Sciatic nerve (tissue), 2 donors: Measurements from ENCODE around the gene RPS17. TPM values are rescaled to one million over a fixed set of nuclear protein-coding genes. Genes with fewer than 3 reads are reported as not detected.
A peak's percentile ranks its signal among the peaks of the same experiment; 100 is the strongest.

Experiments
- ATAC-seq: fragments of 200-7000 bp; cut with Tn5 transposase; one replicate; pipeline ENCODE4 v1.9.1; 2020; ENCODE audit warnings: mild to moderate bottlenecking, moderate library complexity
- DNase-seq: peaks from one replicate; pipeline ENCODE4 v3.0.0-alpha.2; 2020; ENCODE audit warnings: low spot score
- intact Hi-C: fragments of 100-400 bp; cut with DNase I; formaldehyde crosslinking; loops from one replicate; pipeline ENCODE4 v1.14.2; 2022
- total RNA-seq: library from RNA; stranded (reverse); fragmentation: NEBNext Ultra II Directional; extraction: Animal tissue kit (Norgen Biotek cat#: 25700); gene quantifications from one replicate; pipeline ENCODE4 v1.2.1, GENCODE V29; 2021
- donor health status: DM: no; HTN: no; CAD: no.
- donor health status: DM: no; HTN: no; CAD: no.

The RPS17 gene
- total RNA-seq, result 1,050 TPM

DNA sequence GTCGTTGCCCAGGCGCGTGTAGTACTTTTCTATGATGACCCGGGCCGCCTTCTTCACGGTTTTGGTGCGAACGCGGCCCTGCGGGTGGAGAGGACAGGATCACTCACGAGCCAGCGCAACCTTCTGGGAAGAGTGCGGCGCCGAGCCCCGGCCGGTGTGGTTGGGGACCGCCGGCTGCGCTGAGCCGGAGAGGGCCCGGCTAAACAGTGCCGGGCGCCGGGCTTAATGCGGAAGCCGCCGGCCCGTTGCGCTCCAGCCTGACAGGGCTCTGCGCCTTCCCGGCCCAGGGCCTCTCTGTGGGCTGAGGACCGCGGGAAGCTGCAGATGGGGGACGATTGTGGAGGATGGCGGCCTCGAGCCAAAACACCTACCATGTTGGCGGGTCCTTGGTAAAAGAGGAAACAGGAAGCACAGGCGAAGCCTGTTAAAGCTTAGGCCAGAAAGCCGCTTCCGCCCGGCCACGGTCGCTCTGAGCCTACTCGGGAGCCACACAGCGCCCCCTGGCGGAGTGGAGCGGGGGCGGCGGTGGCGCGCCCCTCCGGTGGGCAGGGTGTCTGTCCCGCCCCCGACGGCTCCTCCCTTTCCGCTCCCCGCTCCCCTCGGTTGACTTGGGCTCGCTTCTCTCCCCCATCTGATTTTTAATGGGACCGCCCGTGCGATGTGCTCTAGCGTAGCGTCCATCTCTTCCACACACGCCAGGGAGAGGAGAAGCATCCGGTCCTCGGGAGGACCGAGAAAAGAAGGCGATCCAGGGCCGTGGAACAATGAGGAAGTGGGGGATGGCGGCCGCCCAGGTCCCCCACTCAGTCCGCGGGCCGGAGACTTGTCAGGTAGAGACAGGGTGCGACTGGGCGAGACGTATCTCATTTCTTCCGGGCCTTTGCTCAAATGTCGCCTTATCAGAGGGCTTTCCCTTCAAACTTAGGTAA lies at the start of gene RPS17:
Gene RPS17 (minus strand): TSS at position 403 of the 929 bp plus-strand sequence. CDS start 29 bp downstream, at position 374.
- DNase-seq, result peak; percentile 98
- peak; percentile 99 for ATAC-seq
- intact Hi-C loops, result no loop called here

DNA sequence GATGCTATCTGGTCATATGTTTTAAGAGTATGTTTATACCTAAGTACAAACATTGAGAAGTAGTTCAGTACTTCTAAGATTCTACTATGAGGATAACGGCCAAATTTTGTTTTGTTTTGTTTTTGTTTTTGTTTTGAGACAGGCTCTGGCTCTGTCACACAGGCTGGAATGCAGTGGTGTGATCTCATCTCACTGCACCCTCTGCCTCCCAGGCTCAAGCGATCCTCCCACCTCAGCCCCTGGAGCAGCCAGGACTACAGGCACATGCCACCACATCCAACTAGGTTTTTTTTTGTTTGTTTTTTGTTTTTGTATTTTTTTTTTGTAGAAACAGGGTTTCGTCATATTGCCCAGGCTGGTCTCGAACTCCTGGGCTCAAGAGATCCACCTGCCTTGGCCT lies 47.5 kb upstream of the RPS17 start:
- ATAC-seq, result no peak
- intact Hi-C loops, result no loop called here
- DNase-seq, result no peak

DNA sequence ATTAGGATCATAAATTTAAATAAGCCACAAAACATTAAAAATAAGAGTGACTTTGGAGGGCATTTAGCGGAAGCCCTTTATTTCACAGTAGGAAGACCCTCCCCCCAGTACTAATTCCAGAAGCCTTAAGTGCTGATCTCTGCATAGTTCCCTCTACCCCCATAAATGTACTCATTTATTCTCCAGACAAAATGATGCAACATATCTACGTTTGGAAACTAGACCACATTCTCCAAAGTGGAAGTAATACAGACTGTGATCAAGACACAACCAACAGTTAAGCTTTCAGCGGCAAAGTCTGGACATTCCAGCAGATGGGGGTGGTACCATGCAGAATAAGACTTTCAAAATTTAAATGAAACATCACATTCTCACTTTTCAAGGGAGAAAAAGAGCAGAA lies 44.8 kb upstream of the RPS17 start:
- intact Hi-C loops, result no loop called here

DNA sequence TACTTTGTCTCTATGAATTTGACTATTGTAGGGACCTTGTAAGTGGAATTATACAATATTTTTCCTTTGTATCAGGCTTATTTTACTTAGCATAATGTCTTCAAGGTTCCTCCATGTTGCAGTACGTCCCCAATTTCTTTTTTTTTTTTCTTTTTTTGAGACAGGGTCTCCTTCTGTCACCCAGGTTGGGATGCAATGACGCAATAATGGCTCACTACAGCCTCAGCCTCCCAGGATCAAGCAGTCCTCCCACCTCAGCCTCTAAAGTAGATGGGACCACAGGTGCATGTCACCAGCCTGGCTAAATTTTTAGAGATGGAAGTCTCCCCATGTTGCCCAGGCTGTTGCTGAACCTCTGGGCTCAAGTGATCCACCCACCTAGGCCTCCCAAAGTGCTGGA lies 40.5 kb upstream of the RPS17 start:
- DNase-seq, result no peak
- intact Hi-C loops, result no loop called here
- no peak for ATAC-seq

More for the DNA sequence above, 44.8 kb upstream of the RPS17 start:
- DNase-seq, result no peak
- ATAC-seq, result no peak

DNA sequence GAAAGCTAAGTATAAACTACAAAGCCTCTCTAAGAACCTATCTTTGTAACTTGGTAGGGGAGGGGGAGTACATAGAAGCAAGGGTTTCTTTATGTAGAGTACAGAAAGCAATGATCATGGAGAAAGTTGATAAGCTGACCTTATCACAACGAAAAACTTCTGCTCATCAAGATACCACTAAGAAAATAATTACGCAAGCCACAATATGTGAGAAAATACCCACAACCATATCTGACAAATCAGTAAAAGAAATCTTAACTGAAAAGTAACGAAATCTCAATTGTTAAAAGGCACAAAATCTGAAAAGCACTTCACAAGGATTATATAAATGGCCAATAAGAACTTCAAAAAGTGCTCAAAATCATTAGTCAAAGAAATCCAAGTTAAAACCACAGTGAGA lies 35.1 kb upstream of the RPS17 start:
- intact Hi-C loops, result no loop called here
- no peak for ATAC-seq
- no peak for DNase-seq

DNA sequence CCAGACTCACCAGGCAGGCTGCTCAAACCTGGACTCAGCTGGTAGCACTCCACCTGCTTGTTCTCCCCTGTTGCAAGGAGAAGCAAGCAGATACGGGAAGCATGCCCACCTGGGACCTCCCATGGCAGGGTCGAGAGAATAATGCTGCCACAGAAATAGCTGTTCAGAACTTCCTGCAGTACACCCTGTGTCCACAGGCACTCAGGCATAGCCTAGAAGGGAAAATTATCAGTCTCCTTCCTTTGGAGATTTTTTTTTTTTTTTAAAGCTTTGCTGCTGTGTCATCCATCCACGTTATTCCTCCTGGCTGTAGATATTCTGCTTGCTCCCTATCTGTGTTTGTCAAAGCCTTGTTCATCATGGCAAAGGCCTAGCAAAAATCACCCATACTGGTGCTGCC lies 32.7 kb upstream of the RPS17 start:
- intact Hi-C loops, result no loop called here
- ATAC-seq, result no peak
- no peak for DNase-seq

DNA sequence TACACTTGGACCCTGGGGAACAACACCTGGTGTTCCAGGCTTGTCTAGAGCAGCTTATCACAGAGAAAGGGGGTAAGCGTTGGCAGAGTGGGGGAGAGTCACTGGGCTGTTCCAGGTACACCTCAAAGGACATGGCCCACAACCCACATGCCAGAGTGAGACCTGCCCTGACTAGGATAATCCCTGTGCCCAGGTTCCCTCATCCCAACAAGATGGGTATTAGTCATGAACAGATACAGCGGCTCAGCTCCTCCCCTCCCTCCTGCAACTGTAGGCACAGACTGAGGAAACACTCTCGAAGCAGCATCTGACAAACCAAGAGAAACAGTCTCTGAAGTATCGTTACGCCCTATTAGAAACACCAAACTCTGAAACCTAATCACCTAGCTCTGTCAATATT lies 32.1 kb upstream of the RPS17 start:
- ATAC-seq (peak; percentile 4), DNase-seq (no peak)
- intact Hi-C loops, result no loop called here

DNA sequence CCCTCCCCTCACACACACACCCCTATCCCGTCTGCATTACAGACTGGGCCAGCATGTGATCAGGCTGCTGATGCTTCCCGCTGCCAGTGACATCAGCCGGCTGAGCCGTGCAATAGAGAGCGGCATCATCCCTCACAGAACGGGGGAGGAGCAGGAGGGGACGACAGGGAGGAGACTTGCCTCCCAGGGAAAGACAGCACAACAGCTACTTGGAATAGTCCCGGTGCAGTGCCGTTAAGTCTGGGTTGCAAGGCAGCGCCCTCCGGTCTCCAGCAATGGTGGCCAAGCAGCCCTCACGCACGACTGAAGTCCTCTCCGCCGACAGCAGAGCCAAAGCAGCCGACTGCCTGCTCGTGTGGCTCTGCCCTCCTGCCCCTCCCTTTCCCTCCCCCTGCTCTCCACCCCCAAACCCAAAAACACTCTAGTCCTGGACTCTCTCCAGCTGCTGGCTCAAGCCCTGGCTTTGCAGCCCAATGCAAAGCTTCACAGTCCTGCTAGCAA lies 31.5 kb upstream of the RPS17 start:
- ATAC-seq (peak; percentile 97), DNase-seq (peak; percentile 77)
- intact Hi-C loops, result no loop called here

DNA sequence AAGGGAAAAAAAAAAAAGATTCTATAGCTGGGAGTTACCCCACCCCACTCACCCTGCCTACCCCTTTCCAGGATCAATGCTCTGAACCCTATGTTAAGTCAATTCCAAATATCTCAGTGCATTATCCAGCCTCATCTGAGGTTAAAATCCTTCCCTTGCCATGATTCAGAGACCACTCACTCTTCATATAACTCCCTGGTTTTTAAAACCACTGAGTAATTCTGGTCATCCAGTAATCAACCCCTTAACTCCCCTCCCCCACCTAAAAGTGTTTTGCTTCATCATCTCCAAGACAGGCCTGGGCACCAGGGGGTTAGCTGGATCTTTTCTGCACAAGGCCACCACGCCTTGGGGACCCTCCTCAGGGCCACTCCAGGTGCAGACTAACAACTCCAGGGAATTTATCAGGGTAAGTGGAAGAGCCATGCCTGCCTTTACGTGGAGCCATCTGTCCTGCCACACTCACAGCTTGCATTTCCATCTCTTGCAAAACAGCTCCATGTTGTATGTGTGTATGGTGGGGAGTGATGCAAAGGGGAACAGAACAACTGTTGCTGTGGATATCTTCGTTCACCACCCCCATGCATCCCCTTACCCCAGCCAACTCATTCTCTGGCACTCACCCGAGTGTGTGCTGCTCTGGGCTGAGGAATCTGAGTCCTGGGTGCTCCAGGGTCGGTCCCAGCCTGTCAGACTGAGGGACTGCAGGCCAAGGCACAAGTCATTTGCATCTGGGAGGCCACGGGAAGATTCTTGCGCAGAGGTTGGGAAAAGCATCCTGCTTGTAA lies 30.7 kb upstream of the RPS17 start:
- DNase-seq (no peak), ATAC-seq (peak; percentile 27)
- intact Hi-C loops, result no loop called here

DNA sequence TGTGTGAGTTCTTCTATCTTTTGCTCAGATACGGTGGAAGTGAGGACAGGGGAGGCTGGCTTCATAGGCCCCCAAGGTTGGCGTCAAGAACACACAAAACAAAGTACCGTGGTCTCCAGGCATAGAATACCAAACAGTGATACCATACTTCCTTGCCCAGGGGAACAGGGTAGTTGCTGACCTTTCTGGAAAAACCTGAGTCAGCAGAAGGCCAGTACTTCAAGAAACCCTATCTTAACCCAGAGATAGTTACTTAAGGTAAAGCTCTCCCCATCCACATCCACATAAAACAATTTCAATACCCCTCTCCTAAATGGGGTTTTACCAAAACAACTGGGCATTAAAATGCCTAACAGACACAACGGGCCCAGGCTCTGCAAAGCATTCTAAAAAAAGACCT lies 29.6 kb upstream of the RPS17 start:
- no peak for ATAC-seq
- no peak for DNase-seq
- intact Hi-C loops, result no loop called here

DNA sequence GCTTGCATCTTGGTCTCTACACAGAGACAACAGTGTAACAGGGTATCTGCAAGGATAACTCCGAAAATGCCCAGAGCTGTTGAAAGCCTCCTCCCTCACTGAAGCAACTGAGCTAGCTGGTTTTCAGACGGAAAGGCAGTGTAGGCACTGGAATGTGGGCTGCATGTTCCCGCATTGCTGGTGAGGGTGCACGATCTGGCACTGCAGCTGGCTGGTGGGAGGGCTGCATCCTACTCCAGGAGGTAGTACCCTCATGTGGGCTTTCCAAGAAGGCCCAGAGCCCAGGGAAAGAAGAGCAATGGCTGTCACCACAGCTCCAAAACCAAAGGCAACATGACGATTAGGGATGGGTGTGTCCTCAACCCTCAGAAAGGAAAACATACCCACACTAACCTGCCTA lies 28.7 kb upstream of the RPS17 start:
- ATAC-seq (no peak), DNase-seq (no peak)
- intact Hi-C loops, result no loop called here

DNA sequence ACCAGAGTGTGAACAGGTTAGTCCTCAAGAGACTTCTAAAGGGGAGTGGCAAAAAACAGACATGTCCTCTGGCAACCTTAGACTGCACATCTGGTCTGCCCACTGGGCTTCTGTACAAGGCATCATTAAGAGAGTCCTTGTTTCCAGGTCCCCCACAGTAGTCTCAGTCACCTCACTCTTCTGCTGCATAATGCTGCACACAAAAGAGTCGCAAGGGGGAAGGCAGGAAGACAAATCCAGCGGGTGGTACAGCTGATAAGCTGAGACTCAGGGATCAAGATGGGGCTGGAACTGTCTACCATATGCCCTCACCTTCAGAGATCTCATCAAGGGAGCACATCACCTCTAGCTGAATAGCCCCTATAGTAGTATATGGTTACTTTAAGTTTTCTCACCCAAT lies 27.4 kb upstream of the RPS17 start:
- intact Hi-C loops, result no loop called here
- ATAC-seq (no peak), DNase-seq (no peak)

DNA sequence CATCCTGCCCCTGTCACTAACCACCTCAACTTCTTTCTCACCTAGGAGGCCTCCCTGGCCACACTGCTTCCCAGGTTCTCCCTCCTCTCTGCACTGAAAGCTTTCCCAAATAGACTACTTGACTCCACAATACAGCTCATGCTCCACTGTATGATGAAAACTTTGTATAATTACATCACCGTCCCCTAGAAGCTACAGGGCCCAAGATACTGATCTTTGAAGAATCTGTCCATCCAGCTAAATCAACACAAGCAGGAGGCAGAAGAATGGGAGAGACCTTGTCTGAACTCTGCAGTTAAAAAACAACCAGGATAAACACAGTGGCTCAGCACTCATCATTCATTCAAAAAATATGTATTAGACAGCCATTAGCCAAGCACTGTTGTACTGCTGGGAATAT lies 26.4 kb upstream of the RPS17 start:
- ATAC-seq, result no peak
- intact Hi-C loops, result no loop called here
- no peak for DNase-seq

DNA sequence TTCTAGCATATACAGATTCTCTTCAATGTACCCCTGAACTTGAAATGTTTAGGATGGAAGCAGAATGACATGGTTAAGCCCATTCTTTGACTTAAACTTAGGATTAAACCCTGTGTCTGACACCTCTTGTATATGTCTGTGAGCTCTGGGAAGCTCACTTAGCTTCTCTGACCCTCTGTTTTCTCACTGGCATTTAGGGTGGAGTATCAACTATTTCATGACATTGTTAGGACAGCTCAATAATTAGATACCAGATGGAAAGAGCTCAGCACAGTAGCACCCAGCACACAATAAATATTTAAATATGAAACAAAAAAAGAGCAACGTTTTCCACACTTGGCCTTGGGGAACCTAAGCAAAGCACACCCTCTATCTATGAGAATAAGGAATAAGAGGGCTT lies 18.2 kb upstream of the RPS17 start:
- DNase-seq (no peak), ATAC-seq (no peak)
- intact Hi-C loops, result no loop called here

DNA sequence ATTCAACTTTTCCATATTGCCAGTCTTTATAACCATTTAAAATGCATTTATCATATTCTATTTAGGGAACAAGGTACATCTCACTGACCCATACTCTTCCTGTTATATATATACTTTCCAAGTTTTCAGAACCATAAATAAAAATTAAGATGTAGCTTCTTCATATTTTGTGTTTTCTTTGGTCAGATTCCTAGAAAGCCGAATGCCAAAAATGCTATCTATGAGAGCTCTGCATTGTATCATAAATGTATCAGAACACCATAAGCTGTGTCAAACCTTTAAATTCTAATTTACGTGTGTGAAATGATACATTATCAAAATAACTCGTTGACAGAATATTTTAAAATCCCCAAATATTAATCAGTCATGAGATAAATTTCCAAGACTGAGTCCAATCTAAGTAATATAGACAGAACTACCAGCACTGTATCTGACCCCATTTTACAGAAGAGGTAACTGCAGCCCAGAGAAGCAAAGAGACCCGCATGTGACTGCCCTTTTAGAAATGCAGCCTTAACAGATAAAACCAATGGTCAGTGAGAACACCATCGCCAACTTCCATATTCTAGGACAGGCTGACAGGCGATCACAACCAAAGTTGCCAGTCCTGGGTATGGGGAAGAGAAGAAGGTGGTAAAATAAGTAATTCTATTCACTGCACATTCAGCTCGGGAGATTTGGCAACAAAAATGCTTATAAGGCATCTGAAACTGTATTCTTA lies 16.2 kb upstream of the RPS17 start:
- intact Hi-C loops, result no loop called here
- DNase-seq, result no peak
- ATAC-seq, result no peak

DNA sequence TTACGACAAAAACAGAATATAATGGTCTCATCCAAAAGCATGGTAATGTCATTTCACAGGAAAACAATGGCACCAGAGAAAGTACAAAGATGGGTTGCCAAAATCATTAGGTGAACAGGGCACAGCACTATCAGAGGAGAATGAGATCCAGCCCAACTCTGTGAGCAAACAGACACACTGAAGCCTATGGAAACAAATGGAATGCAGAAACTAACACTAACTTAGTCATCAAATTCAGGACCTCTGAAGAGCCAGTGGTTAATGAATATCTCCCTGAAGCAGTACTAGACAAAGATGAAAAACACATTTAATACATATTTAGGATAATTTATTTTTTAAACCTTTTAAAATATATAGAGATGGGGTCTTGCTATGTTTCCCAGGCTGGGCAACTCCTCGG lies 14.6 kb upstream of the RPS17 start:
- intact Hi-C loops, result no loop called here
- ATAC-seq (no peak), DNase-seq (no peak)

DNA sequence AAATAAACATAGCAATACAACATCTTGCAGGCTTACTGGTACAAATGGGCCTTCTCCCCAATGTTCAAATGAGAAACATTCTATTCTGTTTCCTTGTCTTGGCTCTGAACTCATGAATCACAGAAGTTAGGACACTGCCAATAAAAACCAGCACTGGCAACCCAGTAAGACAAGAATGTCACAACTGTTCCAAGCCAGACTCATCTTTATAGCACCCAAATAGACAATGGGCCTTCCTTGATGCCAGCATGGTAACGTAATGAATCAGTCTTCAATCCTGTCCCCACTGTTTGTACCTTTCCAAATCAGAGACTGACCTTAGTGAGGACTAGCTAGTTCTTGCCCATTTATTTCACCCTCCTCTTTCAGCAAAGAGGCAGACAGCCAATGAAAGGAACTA lies 14.1 kb upstream of the RPS17 start:
- no peak for DNase-seq
- ATAC-seq, result peak; percentile 42
- intact Hi-C loops, result no loop called here

DNA sequence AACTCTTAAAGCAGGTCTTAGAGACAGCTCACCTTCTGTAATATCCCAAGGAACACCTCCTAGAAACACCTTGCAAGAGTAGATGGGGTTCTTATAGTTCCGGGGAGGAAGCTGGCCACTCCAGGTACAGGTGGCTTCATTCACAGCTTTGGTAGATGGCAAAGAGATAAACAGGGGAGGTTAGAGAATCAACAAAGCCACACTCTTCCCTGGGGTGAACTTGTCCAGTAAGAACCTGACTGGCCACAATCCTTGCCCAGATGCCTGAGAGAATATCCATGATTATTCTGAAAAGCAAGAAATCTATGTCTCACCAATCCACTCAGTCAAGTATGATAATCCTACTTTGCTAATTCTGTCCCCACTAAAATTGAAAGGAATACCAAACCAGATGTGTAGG lies 13.6 kb upstream of the RPS17 start:
- intact Hi-C loops, result no loop called here
- no peak for ATAC-seq
- no peak for DNase-seq

DNA sequence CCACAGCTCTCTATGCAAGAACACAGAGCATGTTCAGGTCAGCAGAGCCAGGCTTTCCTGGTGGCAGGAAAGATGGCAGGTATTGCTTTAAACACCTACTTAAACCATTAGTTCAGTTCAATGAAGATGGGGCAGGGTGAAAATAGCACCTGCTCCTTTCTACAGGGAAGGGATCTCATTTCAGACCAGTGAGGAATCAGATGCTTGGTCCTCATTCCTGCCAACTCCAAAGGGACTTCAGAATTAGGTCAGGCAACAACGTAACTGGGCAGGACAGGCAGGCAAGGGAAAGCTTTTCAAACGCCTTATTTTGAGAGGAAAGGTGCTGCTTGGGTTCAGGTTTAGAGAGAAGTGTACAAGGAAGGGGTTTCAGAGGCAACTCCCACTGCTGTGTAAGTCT lies 12.6 kb upstream of the RPS17 start:
- intact Hi-C loops, result no loop called here
- DNase-seq (no peak), ATAC-seq (no peak)
